D341Med (cell line): ENCODE measurements around the gene ELFN2.

Source experiments
- DNase-seq: peaks from one replicate; pipeline ENCODE4 v3.0.0; 2012; ENCODE audit warnings: low spot score

Gene ELFN2

GRCh38 chr22:37427711-37428635, 694 bp upstream of the ELFN2 start:
- DNase-seq: no peak

DNA sequence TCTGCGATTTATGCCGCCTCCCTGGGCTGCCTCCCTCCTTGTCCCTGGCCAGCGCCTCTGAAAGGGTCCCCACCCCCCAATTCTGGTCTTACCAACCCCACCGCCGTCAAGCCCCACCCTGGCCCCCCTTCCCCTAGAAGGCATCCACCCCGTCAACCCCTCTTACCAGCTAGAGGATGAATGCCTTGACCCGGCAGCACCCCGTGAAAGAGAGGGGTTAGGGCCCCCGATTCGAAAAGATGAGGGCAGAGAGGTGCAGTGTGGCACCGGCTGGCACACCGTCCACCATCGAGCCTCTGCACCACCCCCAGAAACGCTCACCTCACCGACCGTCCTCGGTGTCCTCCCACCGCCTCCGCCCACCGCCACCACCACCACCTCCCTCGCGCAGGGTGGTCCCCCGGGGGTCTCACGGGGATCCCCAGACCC, 559 bp downstream of the ELFN2 start:
- DNase-seq: no peak

- no peak for DNase-seq
Observed at GRCh38 chr22:37425800-37426705, 1.2 kb downstream of the ELFN2 start.

GRCh38 chr22:37425369-37425768, 1.9 kb downstream of the ELFN2 start:
- no peak for DNase-seq

DNA sequence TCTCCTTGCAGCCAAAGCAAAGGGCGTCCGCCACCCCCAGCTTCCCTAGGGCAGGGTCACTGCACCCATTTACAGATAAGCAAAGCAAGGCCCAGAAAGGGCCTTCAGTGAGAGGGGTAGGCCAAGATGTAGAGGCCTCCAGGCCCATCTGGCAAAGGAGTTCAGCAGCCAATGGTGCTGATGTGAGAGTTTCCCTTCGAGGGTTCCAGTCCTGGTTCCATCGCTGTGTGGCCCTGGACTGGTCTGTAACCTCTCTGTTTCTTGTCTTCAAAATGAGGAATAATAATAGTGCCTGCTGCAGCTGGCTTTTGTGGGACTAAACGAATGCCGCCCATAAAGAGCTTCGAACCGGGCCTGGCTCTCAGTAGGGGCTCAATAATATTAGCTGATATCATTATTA, 4.0 kb downstream of the ELFN2 start:
- DNase-seq: no peak

- DNase-seq: no peak
Observed at GRCh38 chr22:37421468-37421877, 5.8 kb downstream of the ELFN2 start.

- no peak for DNase-seq
Observed at GRCh38 chr22:37420686-37421467, 6.4 kb downstream of the ELFN2 start.

- no peak for DNase-seq
Observed at GRCh38 chr22:37419969-37420685, 7.2 kb downstream of the ELFN2 start.

GRCh38 chr22:37419370-37419968, 7.8 kb downstream of the ELFN2 start:
- DNase-seq: no peak

- DNase-seq: no peak
Observed at GRCh38 chr22:37418627-37419369, 8.5 kb downstream of the ELFN2 start.

DNA sequence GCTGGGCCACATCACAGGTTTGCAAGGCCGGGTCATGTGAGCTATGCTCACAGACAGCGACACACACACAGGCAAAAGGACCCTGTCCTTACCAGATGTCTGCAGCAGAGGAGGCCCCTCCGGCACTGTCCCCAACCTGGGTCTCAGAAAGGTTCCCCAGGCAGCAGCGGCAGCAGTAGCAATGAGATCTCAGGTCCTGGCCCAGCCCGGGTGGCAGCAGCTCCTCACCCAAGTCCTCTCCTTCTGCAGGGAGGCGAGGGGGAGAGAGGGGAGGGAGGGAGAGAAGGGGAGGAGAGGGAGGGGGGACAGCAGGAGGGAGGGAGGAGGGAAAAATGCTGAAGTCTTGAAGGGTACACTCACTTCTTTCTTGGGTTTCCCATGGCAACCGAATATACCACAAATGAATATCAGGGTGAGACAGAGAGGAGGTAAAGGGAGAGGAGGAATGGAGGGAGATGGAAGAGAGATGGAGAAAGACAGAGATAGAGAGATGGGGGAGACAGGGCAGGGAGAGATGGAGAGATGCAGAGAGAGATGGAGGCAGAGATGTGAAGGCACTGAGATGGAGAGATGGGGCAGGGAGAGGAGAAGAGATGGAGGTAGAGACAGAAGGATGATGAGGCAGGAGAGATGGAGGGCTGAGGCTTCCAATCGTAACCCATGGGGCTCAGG, 9.5 kb downstream of the ELFN2 start:
- no peak for DNase-seq

DNA sequence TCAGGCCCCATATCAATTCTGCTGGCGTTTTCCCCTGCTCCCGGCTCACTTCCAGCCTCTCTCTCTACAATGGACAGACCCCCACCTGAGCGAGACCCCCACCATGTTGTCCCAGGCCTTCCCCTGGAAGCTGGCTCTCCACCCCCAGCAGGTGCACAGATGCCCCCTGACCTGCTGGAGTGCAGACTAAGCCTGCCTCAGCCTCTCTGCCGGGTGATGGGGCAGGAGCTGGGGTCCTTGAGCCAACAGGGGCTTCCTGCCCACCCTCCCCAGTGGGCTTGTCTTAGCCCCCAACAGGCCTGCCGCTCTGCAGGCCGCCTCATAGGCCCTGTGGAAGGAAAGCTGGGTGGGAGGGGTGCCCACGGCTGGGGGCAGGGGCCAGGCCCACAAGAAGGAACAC, 10.0 kb downstream of the ELFN2 start:
- no peak for DNase-seq

GRCh38 chr22:37416827-37417226, 10.5 kb downstream of the ELFN2 start:
- DNase-seq: no peak

DNA sequence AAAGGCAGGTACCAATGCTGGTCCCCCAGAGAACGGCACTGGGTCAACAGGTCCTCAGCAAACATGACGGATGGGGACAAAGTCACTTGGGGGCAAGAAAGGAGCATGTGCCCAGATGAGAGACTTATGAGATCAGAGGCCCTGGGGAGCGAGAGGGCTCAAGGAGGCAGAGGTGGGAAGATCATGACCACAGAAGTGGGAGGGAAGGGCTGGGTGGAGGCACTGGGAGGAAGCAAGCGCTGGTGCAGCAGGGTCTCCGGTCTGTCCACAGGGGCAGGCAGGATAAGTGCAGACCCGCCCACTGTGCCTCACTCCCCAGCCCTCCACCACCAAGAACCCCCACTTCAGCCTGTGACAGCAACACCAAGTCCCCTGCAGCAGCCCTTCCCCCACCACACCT, 10.9 kb downstream of the ELFN2 start:
- DNase-seq: no peak

DNA sequence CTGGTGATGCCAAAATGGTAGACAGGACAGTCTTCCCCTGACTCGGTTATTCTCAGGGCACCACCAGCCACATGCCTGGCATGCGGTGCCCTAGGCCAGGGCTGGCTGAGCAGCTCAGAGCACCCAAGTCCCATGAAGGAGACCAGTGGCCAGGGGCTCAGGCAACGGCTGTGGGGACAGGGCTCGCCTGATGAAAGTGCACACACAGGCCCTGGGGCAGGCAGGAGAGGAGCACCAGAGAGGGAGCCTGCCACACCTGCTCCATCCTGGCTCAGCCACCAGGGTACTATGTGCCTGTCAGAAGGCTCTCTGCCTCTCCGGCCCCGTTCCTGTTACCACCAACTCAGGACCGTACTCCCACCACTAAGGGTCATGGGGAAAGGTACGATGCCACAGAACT, 12.1 kb downstream of the ELFN2 start:
- DNase-seq: no peak

- DNase-seq: no peak
Observed at GRCh38 chr22:37414288-37414687, 13.0 kb downstream of the ELFN2 start.

- no peak for DNase-seq
Observed at GRCh38 chr22:37413546-37413945, 13.7 kb downstream of the ELFN2 start.

DNA sequence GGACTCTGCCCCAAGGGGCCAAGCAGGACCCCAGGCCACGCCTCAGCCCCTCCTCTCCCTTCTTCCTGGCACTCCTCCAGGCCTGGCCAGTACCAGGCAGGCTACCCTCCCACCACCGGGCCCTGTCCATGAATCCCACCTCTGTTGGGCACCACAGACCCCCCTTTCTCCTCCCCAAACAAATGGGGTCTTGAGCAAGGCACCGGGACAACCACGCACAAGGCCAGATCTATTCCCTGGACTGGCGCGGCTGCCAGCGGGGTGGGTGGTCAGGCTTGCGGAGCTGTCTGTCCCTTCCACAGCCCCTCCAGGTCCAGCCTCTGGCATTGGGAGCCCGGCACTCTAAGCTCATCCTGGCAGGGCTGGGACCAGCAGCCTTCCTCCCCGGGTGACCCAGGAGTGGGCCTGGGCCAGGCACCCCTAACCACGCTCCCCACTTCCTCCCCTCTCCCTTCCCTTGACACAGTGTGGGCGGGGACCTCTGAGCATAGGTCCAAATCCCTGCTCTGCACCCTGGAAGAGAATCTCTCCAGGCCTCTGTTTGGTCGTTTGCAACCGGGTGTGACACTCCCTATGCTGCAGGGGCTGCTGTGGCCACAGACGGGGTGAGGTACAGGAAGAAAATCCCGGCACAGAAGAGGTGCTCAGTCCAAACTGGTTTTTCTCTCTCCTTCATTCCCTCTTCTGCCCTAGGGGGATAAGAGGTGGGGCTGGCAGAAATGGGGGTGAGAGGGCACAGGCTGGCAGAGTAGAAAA, 14.6 kb downstream of the ELFN2 start:
- DNase-seq: no peak

DNA sequence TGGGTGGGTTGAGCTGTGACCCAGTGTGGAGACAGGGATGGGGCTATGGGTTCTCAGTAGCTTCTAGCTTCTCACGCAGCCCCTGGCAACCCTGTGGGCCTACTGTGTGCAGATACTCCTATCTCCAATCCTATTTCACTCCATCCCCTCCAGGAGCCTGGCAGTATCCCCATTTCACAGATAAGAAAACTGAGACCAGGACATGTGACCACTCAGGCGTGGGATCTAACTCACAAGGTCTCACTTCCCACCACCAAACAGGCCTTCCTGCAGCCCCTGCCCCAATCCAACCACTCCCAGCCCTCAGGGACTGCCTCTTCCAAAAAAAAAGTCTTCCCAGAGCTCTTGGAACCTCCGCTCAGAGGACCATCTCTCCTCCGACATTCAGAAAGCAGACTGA, 15.6 kb downstream of the ELFN2 start:
- DNase-seq: no peak
